Measurements from ENCODE around the gene OR52E1.

GRCh38 chr11:5117588-5117987, 48.2 kb downstream of the OR52E1 start:
- TF ChIP-seq, protein P1, sequence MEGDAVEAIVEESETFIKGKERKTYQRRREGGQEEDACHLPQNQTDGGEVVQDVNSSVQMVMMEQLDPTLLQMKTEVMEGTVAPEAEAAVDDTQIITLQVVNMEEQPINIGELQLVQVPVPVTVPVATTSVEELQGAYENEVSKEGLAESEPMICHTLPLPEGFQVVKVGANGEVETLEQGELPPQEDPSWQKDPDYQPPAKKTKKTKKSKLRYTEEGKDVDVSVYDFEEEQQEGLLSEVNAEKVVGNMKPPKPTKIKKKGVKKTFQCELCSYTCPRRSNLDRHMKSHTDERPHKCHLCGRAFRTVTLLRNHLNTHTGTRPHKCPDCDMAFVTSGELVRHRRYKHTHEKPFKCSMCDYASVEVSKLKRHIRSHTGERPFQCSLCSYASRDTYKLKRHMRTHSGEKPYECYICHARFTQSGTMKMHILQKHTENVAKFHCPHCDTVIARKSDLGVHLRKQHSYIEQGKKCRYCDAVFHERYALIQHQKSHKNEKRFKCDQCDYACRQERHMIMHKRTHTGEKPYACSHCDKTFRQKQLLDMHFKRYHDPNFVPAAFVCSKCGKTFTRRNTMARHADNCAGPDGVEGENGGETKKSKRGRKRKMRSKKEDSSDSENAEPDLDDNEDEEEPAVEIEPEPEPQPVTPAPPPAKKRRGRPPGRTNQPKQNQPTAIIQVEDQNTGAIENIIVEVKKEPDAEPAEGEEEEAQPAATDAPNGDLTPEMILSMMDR (IDR thresholded peaks at IDR 0.05; ENCODE audit: low read depth, low read length, missing input control), result no peak
- no peak for TF ChIP-seq REST (IDR thresholded peaks at IDR 0.05)
- no peak for TF ChIP-seq EGR1 (IDR thresholded peaks at IDR 0.05; ENCODE audit: low read depth in 2 of 2)
- no peak for TF ChIP-seq SP1 (IDR thresholded peaks at IDR 0.05)
- TF ChIP-seq, protein P2, sequence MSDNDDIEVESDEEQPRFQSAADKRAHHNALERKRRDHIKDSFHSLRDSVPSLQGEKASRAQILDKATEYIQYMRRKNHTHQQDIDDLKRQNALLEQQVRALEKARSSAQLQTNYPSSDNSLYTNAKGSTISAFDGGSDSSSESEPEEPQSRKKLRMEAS (IDR thresholded peaks at IDR 0.05), result no peak
- no peak for TF ChIP-seq JUND (IDR thresholded peaks at IDR 0.05)
- TF ChIP-seq RAD21 (IDR thresholded peaks at IDR 0.05), result no peak
- no peak for TF ChIP-seq YY1 (IDR thresholded peaks at IDR 0.05)
- no peak for TF ChIP-seq TAF1 (conservative IDR thresholded peaks at IDR 0.05)
